IMR-90 (cell line): ENCODE results near the gene RAPGEF2. TPM values are rescaled to one million over a fixed set of nuclear protein-coding genes. Genes with fewer than 3 reads are reported as not detected.

Source experiments
- ATAC-seq: fragments of 200-7000 bp; cut with Tn5 transposase; 2 replicates; pipeline ENCODE4 v1.9.1; 2020; ENCODE audit warnings: low read depth, mild to moderate bottlenecking, moderate library complexity
- BruUV-seq: library from RNA; stranded (reverse); fragments of 400-500 nt; replicated peaks from 2 replicates; lab custom pipeline; 2021; lab: Mats Ljungman, UMichigan
- CTCF ChIA-PET: fragments of 300-600 bp; formaldehyde crosslinking; extraction: SDS; loops from one replicate; lab custom pipeline; 2021; ENCODE audit warnings: antibody characterized with exemption; lab: Yijun Ruan, JAX
- POLR2A ChIA-PET: fragments of 300-600 bp; sonication (Branson Sonifier 250); formaldehyde crosslinking; loops from one replicate; lab custom pipeline; 2022; ENCODE audit warnings: antibody characterized with exemption; ENCODE audit not compliant: unreplicated experiment; lab: Charles Lee
- DNase-seq: peaks from one replicate; pipeline ENCODE4 v3.0.0; 2013
- H2AFZ ChIP-seq: replicated peaks from 2 replicates; pipeline ENCODE3; 2013; ENCODE audit warnings: low read length, mild to moderate bottlenecking; ENCODE audit not compliant: poor library complexity
- H2AK5ac ChIP-seq: 2 replicates; pipeline ENCODE4 v1.6.1; 2013; ENCODE audit warnings: low read depth, low read length, inconsistent platforms
- H2AK9ac ChIP-seq: replicated peaks from 2 replicates; pipeline ENCODE3; 2013; ENCODE audit warnings: mild to moderate bottlenecking, low read depth, low read length, moderate library complexity; ENCODE audit not compliant: poor library complexity
- H2BK120ac ChIP-seq: 2 replicates; pipeline ENCODE4 v1.6.1; 2013; ENCODE audit warnings: low read depth, low read length, inconsistent platforms
- H2BK15ac ChIP-seq: 3 replicates; pipeline ENCODE4 v1.6.1; 2013; ENCODE audit warnings: low read depth, low read length, inconsistent platforms
- H2BK20ac ChIP-seq: 2 replicates; pipeline ENCODE4 v1.6.1; 2013; ENCODE audit warnings: low read depth, mild to moderate bottlenecking, inconsistent platforms, low read length, moderate library complexity
- H2BK5ac ChIP-seq: 2 replicates; pipeline ENCODE4 v1.6.1; 2013; ENCODE audit warnings: mild to moderate bottlenecking, low read depth, low read length, inconsistent platforms; ENCODE audit not compliant: poor library complexity, severe bottlenecking
- H3K14ac ChIP-seq: replicated peaks from 2 replicates; pipeline ENCODE4 v1.6.1; 2013; ENCODE audit warnings: low read depth, low read length, inconsistent platforms
- H3K18ac ChIP-seq: 2 replicates; pipeline ENCODE4 v1.6.1; 2013; ENCODE audit warnings: low read depth, low read length, control low read depth
- H3K23ac ChIP-seq: 2 replicates; pipeline ENCODE4 v1.6.1; 2013; ENCODE audit warnings: low read depth, low read length, inconsistent platforms
- H3K27ac ChIP-seq: 2 replicates; pipeline ENCODE4 v1.5.1; 2013; ENCODE audit warnings: mild to moderate bottlenecking, control low read depth, low read length; ENCODE audit not compliant: insufficient read depth
- H3K27me3 ChIP-seq: 2 replicates; pipeline ENCODE4 v1.6.1; 2013; ENCODE audit warnings: low read length; ENCODE audit not compliant: control insufficient read depth, insufficient read depth
- H3K36me3 ChIP-seq: 2 replicates; pipeline ENCODE4 v1.6.1; 2013; ENCODE audit warnings: low read length, mixed read lengths; ENCODE audit not compliant: control insufficient read depth, insufficient read depth
- H3K4ac ChIP-seq: 2 replicates; pipeline ENCODE4 v1.6.1; 2013; ENCODE audit warnings: low read depth, low read length, inconsistent platforms
- H3K4me1 ChIP-seq: 2 replicates; pipeline ENCODE4 v1.6.1; 2013; ENCODE audit warnings: low read length, mixed read lengths; ENCODE audit not compliant: control insufficient read depth, insufficient read depth
- H3K4me2 ChIP-seq: 2 replicates; pipeline ENCODE4 v1.6.1; 2013; ENCODE audit warnings: low read depth, mild to moderate bottlenecking, control low read depth, low read length, moderate library complexity
- H3K4me3 ChIP-seq: 2 replicates; pipeline ENCODE4 v1.5.1; 2013; ENCODE audit warnings: low read depth, mild to moderate bottlenecking, control low read depth, low read length, moderate library complexity; ENCODE audit not compliant: insufficient read depth
- H3K56ac ChIP-seq: 2 replicates; pipeline ENCODE4 v1.6.1; 2013; ENCODE audit warnings: low read length, inconsistent platforms; ENCODE audit not compliant: insufficient read depth; ENCODE audit errors: extremely low read depth
- H3K79me1 ChIP-seq, 2 experiments: 2 replicates each; pipeline ENCODE4 v1.6.1; 2013; ENCODE audit warnings: low read length in 2 of 2, inconsistent platforms in 1 of 2, low read depth in 1 of 2
- H3K9ac ChIP-seq: 2 replicates; pipeline ENCODE4 v1.6.1; 2013; ENCODE audit warnings: low read depth, low read length, control low read depth
- H3K9me1 ChIP-seq: 2 replicates; pipeline ENCODE4 v1.6.1; 2013; ENCODE audit warnings: low read length, inconsistent platforms; ENCODE audit not compliant: insufficient read depth
- H3K9me3 ChIP-seq: 2 replicates; pipeline ENCODE4 v1.6.1; 2013; ENCODE audit warnings: low read length; ENCODE audit not compliant: control insufficient read depth, insufficient read depth
- H4K20me1 ChIP-seq: 2 replicates; pipeline ENCODE4 v1.6.1; 2013; ENCODE audit warnings: low read length, inconsistent platforms; ENCODE audit not compliant: insufficient read depth
- H4K5ac ChIP-seq: 2 replicates; pipeline ENCODE4 v1.6.1; 2013; ENCODE audit warnings: mild to moderate bottlenecking, low read depth, low read length, control low read depth
- H4K8ac ChIP-seq, 2 experiments: 2 replicates each; pipeline ENCODE4 v1.6.1; 2013; ENCODE audit warnings: low read depth in 2 of 2, low read length in 2 of 2, control low read depth in 1 of 2, inconsistent platforms in 1 of 2
- H4K91ac ChIP-seq: 2 replicates; pipeline ENCODE4 v1.6.1; 2013; ENCODE audit warnings: low read depth, low read length, inconsistent platforms; ENCODE audit not compliant: insufficient read depth
- BHLHE40 ChIP-seq: fragments of 150-350 bp; IDR thresholded peaks from 2 replicates; pipeline ENCODE4 v1.6.1; 2016; ENCODE audit warnings: mild to moderate bottlenecking, low read depth, low read length
- CEBPB ChIP-seq: IDR thresholded peaks from 2 replicates; pipeline ENCODE4 v1.6.1; 2012; ENCODE audit warnings: low read depth, low read length, improper control_type of control experiment
- CHD1 ChIP-seq: IDR thresholded peaks from 2 replicates; pipeline ENCODE4 v1.6.1; 2012; ENCODE audit warnings: low read depth, low read length, improper control_type of control experiment
- CTCF ChIP-seq: conservative IDR thresholded peaks from 2 replicates; pipeline ENCODE4 v1.5.1; 2012; ENCODE audit warnings: mild to moderate bottlenecking, low read depth, low read length, improper control_type of control experiment
- ELK1 ChIP-seq: fragments of 150-350 bp; IDR thresholded peaks from 2 replicates; pipeline ENCODE4 v1.6.1; 2016; ENCODE audit warnings: low read depth, mild to moderate bottlenecking, low read length, moderate library complexity, borderline replicate concordance
- FOS ChIP-seq: fragments of 150-350 bp; IDR thresholded peaks from 2 replicates; pipeline ENCODE4 v1.6.1; 2016; ENCODE audit warnings: low read depth, low read length
- MAFK ChIP-seq: IDR thresholded peaks from 2 replicates; pipeline ENCODE4 v1.6.1; 2012; ENCODE audit warnings: low read depth, low read length, improper control_type of control experiment
- MAZ ChIP-seq: IDR thresholded peaks from 2 replicates; pipeline ENCODE4 v1.6.1; 2012; ENCODE audit warnings: low read depth, mild to moderate bottlenecking, low read length, improper control_type of control experiment, moderate library complexity, borderline replicate concordance
- MXI1 ChIP-seq: IDR thresholded peaks from 2 replicates; pipeline ENCODE4 v1.6.1; 2012; ENCODE audit warnings: low read depth, mild to moderate bottlenecking, low read length, moderate library complexity, borderline replicate concordance
- NFE2L2 ChIP-seq: fragments of 150-350 bp; IDR thresholded peaks from 2 replicates; pipeline ENCODE4 v1.6.1; 2016; ENCODE audit warnings: low read depth, mild to moderate bottlenecking, low read length
- POLR2A ChIP-seq: IDR thresholded peaks from 2 replicates; pipeline ENCODE4 v1.6.1; 2012; ENCODE audit warnings: mild to moderate bottlenecking, low read depth, low read length
- RAD21 ChIP-seq: IDR thresholded peaks from 2 replicates; pipeline ENCODE4 v1.6.1; 2012; ENCODE audit warnings: low read length, improper control_type of control experiment
- RCOR1 ChIP-seq: IDR thresholded peaks from 2 replicates; pipeline ENCODE4 v1.6.1; 2012; ENCODE audit warnings: mild to moderate bottlenecking, low read length, improper control_type of control experiment; ENCODE audit not compliant: insufficient replicate concordance
- RFX5 ChIP-seq: IDR thresholded peaks from 2 replicates; pipeline ENCODE4 v1.8.0; 2012; ENCODE audit warnings: low read depth, mild to moderate bottlenecking, low read length, moderate library complexity
- SMC3 ChIP-seq: fragments of 150-350 bp; IDR thresholded peaks from 2 replicates; pipeline ENCODE4 v1.6.1; 2016; ENCODE audit warnings: low read depth, mild to moderate bottlenecking, antibody characterized with exemption, low read length, moderate library complexity
- USF2 ChIP-seq: fragments of 150-350 bp; IDR thresholded peaks from 2 replicates; pipeline ENCODE4 v1.6.1; 2017; ENCODE audit warnings: mild to moderate bottlenecking, antibody characterized with exemption, low read length, low read depth
- WGBS, 2 experiments: methylation state at CpG; one replicate each; pipeline versions ENCODE4 v1.1.5 to v1.1.7; 2013; ENCODE audit warnings: missing lambda C conversion rate in 2 of 2; ENCODE audit not compliant: insufficient read length in 1 of 2; ENCODE audit errors: extremely low coverage in 2 of 2; 5-methylcytosine and 5-hydroxymethylcytosine counted together
- dilution Hi-C: fragments of 300-500 bp; cut with HindIII; formaldehyde crosslinking; loops from one replicate; pipeline ENCODE4 v1.14.3; 2018; ENCODE audit warnings: low sequenced_read_pairs; ENCODE audit not compliant: unreplicated experiment
- in situ Hi-C: fragments of 300-500 bp; cut with MboI; formaldehyde crosslinking; loops from 3 replicates; pipeline ENCODE4 v1.14.3; 2019; ENCODE audit warnings: low sequenced_read_pairs, inconsistent platforms, mixed read lengths
- intact Hi-C: fragments of 100-400 bp; cut with micrococcal nuclease; formaldehyde crosslinking; loops from 2 replicates; pipeline ENCODE4 v1.10.0; 2022
- polyA plus RNA-seq, 3 experiments: library from polyadenylated mRNA; depleted of rRNA; stranded (reverse); fragments of >200 nt; gene quantifications; 2 replicates each; pipeline ENCODE4 v1.2.3, GENCODE V29; 2012; ENCODE audit warnings: low replicate concordance in 1 of 3
- total RNA-seq: library from RNA; depleted of rRNA; stranded (reverse); fragments of >200 nt; gene quantifications from 2 replicates; pipeline ENCODE4 v1.2.3, GENCODE V29; 2012

Gene RAPGEF2
- total and polyA plus RNA-seq, 2 of the 4 experiments (the other 2 are of a cell fraction) = 27.6 to 109 TPM

GRCh38 chr4:159193046-159193620 is 90.3 kb downstream of the RAPGEF2 start:
- Histone ChIP-seq H2AK9ac (no peak overlapping the region), H3K36me3 (no peaks in the 10 kb centered on the region), H3K9ac (no peak overlapping the region), H4K91ac (no peak overlapping the region), H2BK120ac (no peak overlapping the region), H2BK20ac (no peak overlapping the region), H2AK5ac (no peak overlapping the region), H2BK5ac (no peak overlapping the region), H3K27me3 (no peaks in the 10 kb centered on the region), H2AFZ (no peak overlapping the region), H3K23ac (no peak overlapping the region), H3K14ac (no peak overlapping the region), H3K4me1 (peaks cover 2% of the 10 kb centered on the region; the same call in 1 of the 2 replicates), H2BK15ac (no peak overlapping the region), H3K4me3 (no peak overlapping the region), H4K8ac (no peak overlapping the region), H3K9me1 (no peaks in the 10 kb centered on the region; the same call in 1 of the 2 replicates), H3K18ac (no peak overlapping the region), H4K20me1 (no peaks in the 10 kb centered on the region), H3K79me1 (peaks cover 10 to 16% of the 10 kb centered on the region in 2 experiments; a peak in 3 of 4 replicates), H3K27ac (no peak overlapping the region), H3K56ac (no peak overlapping the region), H4K5ac (no peak overlapping the region), H3K9me3 (no peaks in the 10 kb centered on the region), H3K4ac (no peak overlapping the region), H3K4me2 (no peak overlapping the region)
- no peak for DNase-seq
- in situ Hi-C loops (loop anchor here (25.0 kb wide), 1 partner anchor 931 kb away; no protein-coding TSS in a partner anchor), dilution Hi-C loops (no loop called here), intact Hi-C loops (no loop called here)
- WGBS, 2 experiments = no CpG with 5 or more reads among the region's 1 CpG
- ChIA-PET POLR2A (no interaction called here), CTCF (interaction anchor here (1.7 kb wide), 1 partner anchor 335 kb away, joined by 6 read pairs; no protein-coding TSS in a partner anchor)
- ATAC-seq = no peak
- BruUV-seq = no TSS peak
- no peak for TF ChIP-seq CEBPB
- TF ChIP-seq USF2 = no peak
- no peak for TF ChIP-seq BHLHE40
- TF ChIP-seq POLR2A = no peak
- TF ChIP-seq CHD1 = no peak
- no peak for TF ChIP-seq RAD21
- TF ChIP-seq RFX5 = no peak
- TF ChIP-seq FOS = no peak
- no peak for TF ChIP-seq NFE2L2
- TF ChIP-seq CTCF = no peak
- no peak for TF ChIP-seq ELK1
- no peak for TF ChIP-seq SMC3
- no peak for TF ChIP-seq MAFK
- no peak for TF ChIP-seq MAZ
- TF ChIP-seq MXI1 = no peak
- no peak for TF ChIP-seq RCOR1
